HG02885 (cell line): Measurements from ENCODE around the gene LRRC4C.

Experiments
- ATAC-seq: cut with Tn5 transposase; IDR thresholded peaks from one replicate; pipeline ENCODE4 v1.9.1; 2021; ENCODE audit warnings: mild to moderate bottlenecking; ENCODE audit not compliant: unreplicated experiment, poor library complexity

LRRC4C gene

GRCh38 chr11:40421208-40421981 lies 1038.1 kb downstream of the LRRC4C start:
- no peak for ATAC-seq

GRCh38 chr11:40417627-40418026 lies 1041.8 kb downstream of the LRRC4C start:
- no peak for ATAC-seq

GRCh38 chr11:40407355-40407754 lies 1052.1 kb downstream of the LRRC4C start:
- ATAC-seq = no peak

- no peak for ATAC-seq
Measured at GRCh38 chr11:40405614-40406013, 1053.8 kb downstream of the LRRC4C start.

GRCh38 chr11:40403321-40403720 lies 1056.1 kb downstream of the LRRC4C start:
- ATAC-seq = no peak

GRCh38 chr11:40401132-40401853 lies 1058.2 kb downstream of the LRRC4C start:
- ATAC-seq = no peak

GRCh38 chr11:40397141-40397540 lies 1062.3 kb downstream of the LRRC4C start:
- no peak for ATAC-seq

GRCh38 chr11:40393511-40393910 lies 1065.9 kb downstream of the LRRC4C start:
- no peak for ATAC-seq

- no peak for ATAC-seq
Measured at GRCh38 chr11:40391679-40392078, 1067.8 kb downstream of the LRRC4C start.

GRCh38 chr11:40388097-40388818 lies 1071.2 kb downstream of the LRRC4C start:
- no peak for ATAC-seq

- no peak for ATAC-seq
Measured at GRCh38 chr11:40387240-40387980, 1072.0 kb downstream of the LRRC4C start.

GRCh38 chr11:40384991-40385390 lies 1074.5 kb downstream of the LRRC4C start:
- ATAC-seq = no peak

GRCh38 chr11:40381481-40381880 lies 1078.0 kb downstream of the LRRC4C start:
- ATAC-seq = no peak

GRCh38 chr11:40380835-40381234 lies 1078.6 kb downstream of the LRRC4C start:
- ATAC-seq = no peak

GRCh38 chr11:40376331-40376730 lies 1083.1 kb downstream of the LRRC4C start:
- no peak for ATAC-seq

- ATAC-seq = no peak
Measured at GRCh38 chr11:40370821-40371616, 1088.4 kb downstream of the LRRC4C start.

- no peak for ATAC-seq
Measured at GRCh38 chr11:40360206-40360798, 1099.2 kb downstream of the LRRC4C start.

GRCh38 chr11:40354121-40354520 lies 1105.3 kb downstream of the LRRC4C start:
- ATAC-seq = no peak

- no peak for ATAC-seq
Measured at GRCh38 chr11:40340911-40341310, 1118.5 kb downstream of the LRRC4C start.
